ENCODE data around the gene AOPEP. TPM values are rescaled to one million over a fixed set of nuclear protein-coding genes. Genes with fewer than 3 reads are reported as not detected.
"Not testable (repeated sequence)": the region's sequence is repeated elsewhere in the genome, so short reads cannot be mapped to it uniquely, and the experiment has no call there.

AOPEP gene
- total RNA-seq, 4 donors from 2014 or later, result 56.5 to 160 (median 103) TPM

- Histone ChIP-seq H3K27me3 (no peaks in the 10 kb centered on the region), H3K27ac (peak overlapping the region in 2 of 4 donors; percentile 39 to 58), H3K36me3 (no peaks in the 10 kb centered on the region), H3K4me1 (peaks cover 18 to 33% of the 10 kb centered on the region in 2 donors), H3K9me3 (no peaks in the 10 kb centered on the region), H3K4me3 (no peak overlapping the region)
- intact Hi-C loops (cut with DNase I; ENCODE audit: low total_unique reads), result no loop called here
- no peak for TF ChIP-seq CTCF (IDR thresholded peaks at IDR 0.05 in 4 of 5, conservative IDR thresholded peaks at IDR 0.05 in 1 of 5)
- no peak for TF ChIP-seq POLR2A (IDR thresholded peaks at IDR 0.05)
- DNase-seq, result no peak
- no peak for ATAC-seq
- in situ Hi-C loops (cut with MboI; ENCODE audit: low sequenced_read_pairs in 4 of 4), result no loop called here
Observed at GRCh38 chr9:94938384-94938783, 211.9 kb downstream of the AOPEP start.

- in situ Hi-C loops (cut with MboI; ENCODE audit: low sequenced_read_pairs in 4 of 4); intact Hi-C loops (cut with DNase I; ENCODE audit: low total_unique reads); ATAC-seq: not testable (repeated sequence)
Observed at GRCh38 chr9:94940296-94940695, 213.8 kb downstream of the AOPEP start.

DNA sequence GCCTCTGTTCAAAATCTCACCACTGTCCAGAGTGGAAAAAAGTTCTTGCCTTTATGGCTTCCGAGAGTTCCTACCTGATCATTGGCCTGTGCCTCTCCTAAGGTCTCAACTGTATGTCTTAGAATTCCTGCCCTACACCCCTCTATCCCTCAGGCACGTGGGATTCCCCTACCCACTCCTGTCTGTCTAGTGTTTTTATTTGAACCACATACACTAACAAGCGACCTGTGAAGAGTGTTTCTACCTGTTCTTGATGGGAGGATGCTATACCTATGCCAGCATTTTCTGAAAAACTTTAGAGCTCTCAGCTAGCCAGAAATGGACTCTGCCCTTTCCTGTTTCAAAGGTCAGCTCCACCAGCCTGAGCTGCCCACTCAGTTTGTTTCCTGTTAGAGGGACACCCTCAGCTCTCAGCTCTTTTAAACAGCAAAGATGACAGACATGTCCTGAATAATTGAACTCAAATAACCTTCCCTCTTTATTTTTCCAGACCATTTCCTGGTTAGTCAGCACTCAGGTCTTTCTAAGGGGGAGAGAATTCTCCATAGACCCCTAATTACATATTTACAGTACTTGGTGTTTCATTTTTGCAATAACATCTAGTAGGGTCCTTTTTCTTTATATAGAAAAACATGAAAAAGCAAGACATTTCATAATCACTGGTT, 214.8 kb downstream of the AOPEP start:
- ATAC-seq, result no peak

More at GRCh38 chr9:94940296-94940695, 213.8 kb downstream of the AOPEP start:
- not testable (repeated sequence) for DNase-seq, H3K27me3 ChIP-seq, H3K4me3 ChIP-seq, H3K36me3 ChIP-seq, H3K9me3 ChIP-seq
- peaks cover 20 to 37% of the 10 kb centered on the region in 2 donors for H3K4me1 ChIP-seq
- peak overlapping the region in 1 of 4 donors; percentile 52 for H3K27ac ChIP-seq

DNA sequence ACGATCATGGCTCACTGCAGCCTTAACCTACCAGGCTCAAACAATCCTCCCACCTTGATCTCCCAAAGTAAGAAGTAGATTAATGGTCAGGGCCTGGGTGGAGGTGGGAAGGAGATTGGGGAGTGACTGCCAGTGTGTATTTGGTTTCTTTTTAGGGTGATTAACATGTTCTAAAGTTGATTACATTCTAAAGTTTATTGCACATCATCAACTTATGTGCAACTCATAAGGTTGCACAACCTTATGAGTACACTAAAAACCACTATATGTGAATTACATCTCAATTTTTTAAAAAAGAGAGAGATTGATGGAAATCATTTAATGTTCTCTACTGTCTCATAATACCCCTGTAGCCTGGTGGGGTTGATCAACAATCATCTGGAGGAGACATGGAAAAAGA, 218.1 kb downstream of the AOPEP start:
- H3K27ac ChIP-seq, result peak overlapping the region; percentile 37 to 73 (median 64)
- ATAC-seq, result no peak
- peaks cover 35 to 48% of the 10 kb centered on the region in 2 donors for H3K4me1 ChIP-seq
- DNase-seq, result no peak
- no peak for TF ChIP-seq POLR2A (IDR thresholded peaks at IDR 0.05)
- no peak for TF ChIP-seq CTCF (IDR thresholded peaks at IDR 0.05 in 4 of 5, conservative IDR thresholded peaks at IDR 0.05 in 1 of 5)
- no peaks in the 10 kb centered on the region for H3K27me3 ChIP-seq
- H3K9me3 ChIP-seq, result no peaks in the 10 kb centered on the region
- H3K36me3 ChIP-seq, result no peaks in the 10 kb centered on the region
- no peak overlapping the region for H3K4me3 ChIP-seq
- in situ Hi-C loops (cut with MboI; ENCODE audit: low sequenced_read_pairs in 4 of 4), result no loop called here
- intact Hi-C loops (cut with DNase I; ENCODE audit: low total_unique reads), result loop anchor here (5.0 kb wide), 1 partner anchor 217 kb away; the partner anchor contains the start of gene AOPEP

More for the DNA sequence above, 214.8 kb downstream of the AOPEP start:
- Histone ChIP-seq H3K27me3 (no peaks in the 10 kb centered on the region), H3K4me1 (peaks cover 22 to 47% of the 10 kb centered on the region in 2 donors), H3K36me3 (no peaks in the 10 kb centered on the region), H3K4me3 (no peak overlapping the region), H3K27ac (peak overlapping the region in 3 of 4 donors; percentile 23 to 52 (median 24)), H3K9me3 (no peaks in the 10 kb centered on the region)
- in situ Hi-C loops (cut with MboI; ENCODE audit: low sequenced_read_pairs in 4 of 4), result no loop called here
- DNase-seq, result no peak
- intact Hi-C loops (cut with DNase I; ENCODE audit: low total_unique reads), result no loop called here
- TF ChIP-seq POLR2A (IDR thresholded peaks at IDR 0.05) (no peak), CTCF (IDR thresholded peaks at IDR 0.05 in 4 of 5, conservative IDR thresholded peaks at IDR 0.05 in 1 of 5) (no peak)

GRCh38 chr9:94945197-94946144, 219.0 kb downstream of the AOPEP start:
- intact Hi-C loops (cut with DNase I; ENCODE audit: low total_unique reads) (loop anchor here (5.0 kb wide), 1 partner anchor 218 kb away; the partner anchor contains the start of gene AOPEP), in situ Hi-C loops (cut with MboI; ENCODE audit: low sequenced_read_pairs in 4 of 4) (no loop called here)
- Histone ChIP-seq H3K9me3 (no peaks in the 10 kb centered on the region), H3K4me1 (peaks cover 38 to 51% of the 10 kb centered on the region in 2 donors), H3K27ac (peak overlapping the region; percentile 37 to 73 (median 64)), H3K4me3 (no peak overlapping the region), H3K27me3 (no peaks in the 10 kb centered on the region), H3K36me3 (no peaks in the 10 kb centered on the region)
- peak; percentile 72 to 74 for ATAC-seq
- no peak for TF ChIP-seq CTCF (IDR thresholded peaks at IDR 0.05 in 4 of 5, conservative IDR thresholded peaks at IDR 0.05 in 1 of 5)
- TF ChIP-seq POLR2A (IDR thresholded peaks at IDR 0.05), result no peak
- peak; percentile 37 to 57 for DNase-seq
